IPS-11a (cell line): Measurements from ENCODE around the gene CCDC8.

ENCODE experiments used
- H3K4me3 ChIP-seq: one replicate; pipeline ENCODE4 v1.5.1; 2013; ENCODE audit warnings: low read depth, low read length, control low read depth

The CCDC8 gene

GRCh38 chr19:46361915-46362314 lies 51.4 kb downstream of the CCDC8 start:
- H3K4me3 ChIP-seq = no peak overlapping the region
